OCI-LY3 (cell line): Measurements from ENCODE around the gene PSMF1.

Experiments
- H2AFZ ChIP-seq: fragments of 200-600, 300-600 bp; shearing (Covaris generic); 2 replicates; pipeline ENCODE4 v1.6.0; 2014; ENCODE audit warnings: antibody characterized with exemption, low read depth, low read length
- H3K27ac ChIP-seq: fragments of 200-600, 300-600 bp; sonication (generic); 2 replicates; pipeline ENCODE4 v1.5.1; 2014; ENCODE audit warnings: mild to moderate bottlenecking, low read length, moderate library complexity, mixed read lengths
- H3K27me3 ChIP-seq: fragments of 200-600, 300-600 bp; sonication (generic); 2 replicates; pipeline ENCODE4 v1.6.1; 2014; ENCODE audit warnings: low read depth, low read length, mixed read lengths
- H3K36me3 ChIP-seq: fragments of 200-600, 300-600 bp; sonication (generic); replicated peaks from 2 replicates; pipeline ENCODE3; 2014; ENCODE audit warnings: low read depth, low read length, mixed read lengths
- H3K4me1 ChIP-seq: fragments of 300-600, 200-600 bp; sonication (generic); 2 replicates; pipeline ENCODE4 v1.6.1; 2014; ENCODE audit warnings: low read length, mixed read lengths
- H3K4me2 ChIP-seq: fragments of 200-600, 300-600 bp; sonication (generic); 2 replicates; pipeline ENCODE4 v1.6.1; 2014; ENCODE audit warnings: low read length, mixed read lengths
- H3K4me3 ChIP-seq: fragments of 300-600, 200-600 bp; sonication (generic); 2 replicates; pipeline ENCODE4 v1.5.1; 2014; ENCODE audit warnings: antibody characterized with exemption, mild to moderate bottlenecking, low read length, moderate library complexity
- H3K79me2 ChIP-seq: fragments of 300-600, 200-600 bp; shearing (Covaris generic); 2 replicates; pipeline ENCODE4 v1.6.1; 2014; ENCODE audit warnings: mild to moderate bottlenecking, low read length, mixed read lengths
- H3K9ac ChIP-seq: fragments of 300-600, 200-600 bp; shearing (Covaris generic); 2 replicates; pipeline ENCODE4 v1.6.0; 2014; ENCODE audit warnings: mild to moderate bottlenecking, low read length, moderate library complexity
- H3K9me3 ChIP-seq: fragments of 200-600, 300-600 bp; shearing (Covaris generic); 2 replicates; pipeline ENCODE4 v1.6.1; 2014; ENCODE audit warnings: low read length, mixed read lengths; ENCODE audit not compliant: insufficient read depth
- H4K20me1 ChIP-seq: fragments of 200-600, 300-600 bp; sonication (generic); 2 replicates; pipeline ENCODE4 v1.6.1; 2016; ENCODE audit warnings: low read length, mixed read lengths; ENCODE audit not compliant: insufficient read depth
- CTCF ChIP-seq: fragments of 200-600, 300-600 bp; sonication (generic); IDR thresholded peaks from 2 replicates; pipeline ENCODE4 v1.5.1; 2014; ENCODE audit warnings: antibody characterized with exemption, low read length, low read depth
- EZH2phosphoT487 ChIP-seq: fragments of 200-600 bp; shearing (Covaris generic); IDR thresholded peaks from 2 replicates; pipeline ENCODE4 v1.6.1; 2018; ENCODE audit warnings: antibody characterized with exemption, mixed run types, low read depth

Gene PSMF1

GRCh38 chr20:1185790-1186334, 67.5 kb downstream of the PSMF1 start:
- no peak overlapping the region for H3K9ac ChIP-seq
- no peak overlapping the region for H2AFZ ChIP-seq
- no peak for TF ChIP-seq EZH2phosphoT487
- TF ChIP-seq CTCF, result peak; percentile 47
- H3K36me3 ChIP-seq, result no peaks in the 10 kb centered on the region
- H3K4me2 ChIP-seq, result 0 out of 2 replicates have a peak overlapping the region, but pooled peaks have one; percentile 7
- no peaks in the 10 kb centered on the region for H3K4me1 ChIP-seq
- no peaks in the 10 kb centered on the region for H4K20me1 ChIP-seq
- H3K79me2 ChIP-seq, result no peaks in the 10 kb centered on the region
- H3K27me3 ChIP-seq, result no peaks in the 10 kb centered on the region
- H3K9me3 ChIP-seq, result no peaks in the 10 kb centered on the region
- no peak overlapping the region for H3K4me3 ChIP-seq
- no peak overlapping the region for H3K27ac ChIP-seq

GRCh38 chr20:1186367-1186991, 68.1 kb downstream of the PSMF1 start:
- no peak for TF ChIP-seq CTCF
- no peak for TF ChIP-seq EZH2phosphoT487
- Histone ChIP-seq H2AFZ (no peak overlapping the region), H3K4me2 (no peak overlapping the region), H4K20me1 (no peaks in the 10 kb centered on the region), H3K4me3 (no peak overlapping the region), H3K36me3 (no peaks in the 10 kb centered on the region), H3K79me2 (no peaks in the 10 kb centered on the region), H3K4me1 (no peaks in the 10 kb centered on the region), H3K27me3 (no peaks in the 10 kb centered on the region), H3K9me3 (no peaks in the 10 kb centered on the region), H3K9ac (no peak overlapping the region), H3K27ac (no peak overlapping the region)

- Histone ChIP-seq H3K79me2 (no peaks in the 10 kb centered on the region), H3K27me3 (no peaks in the 10 kb centered on the region), H3K9ac (no peak overlapping the region), H3K4me2 (no peak overlapping the region), H3K4me3 (no peak overlapping the region), H3K36me3 (no peaks in the 10 kb centered on the region), H4K20me1 (no peaks in the 10 kb centered on the region), H3K27ac (no peak overlapping the region), H3K9me3 (no peaks in the 10 kb centered on the region), H2AFZ (no peak overlapping the region), H3K4me1 (no peaks in the 10 kb centered on the region)
- TF ChIP-seq EZH2phosphoT487, result no peak
- TF ChIP-seq CTCF, result no peak
Observed at GRCh38 chr20:1187605-1188171, 69.3 kb downstream of the PSMF1 start.

GRCh38 chr20:1188347-1188746, 69.9 kb downstream of the PSMF1 start:
- H2AFZ ChIP-seq, result no peak overlapping the region
- TF ChIP-seq EZH2phosphoT487, result no peak
- no peak for TF ChIP-seq CTCF
- no peaks in the 10 kb centered on the region for H3K9me3 ChIP-seq
- H3K9ac ChIP-seq, result no peak overlapping the region
- no peak overlapping the region for H3K4me3 ChIP-seq
- H3K27me3 ChIP-seq, result no peaks in the 10 kb centered on the region
- no peak overlapping the region for H3K27ac ChIP-seq
- H3K4me1 ChIP-seq, result no peaks in the 10 kb centered on the region
- no peaks in the 10 kb centered on the region for H3K36me3 ChIP-seq
- no peak overlapping the region for H3K4me2 ChIP-seq
- H4K20me1 ChIP-seq, result no peaks in the 10 kb centered on the region
- no peaks in the 10 kb centered on the region for H3K79me2 ChIP-seq
